Smooth muscle cell (in vitro differentiated cells): Measurements from ENCODE around the gene EEFSEC. TPM values are rescaled to one million over a fixed set of nuclear protein-coding genes. Genes with fewer than 3 reads are reported as not detected.

Source experiments
- DNase-seq: peaks from one replicate; lab custom pipeline; 2025; ENCODE audit not compliant: unreplicated experiment; lab: John Stamatoyannopoulos, UW
- H2AFZ ChIP-seq: fragments of 200-600 bp; sonication (generic); 2 replicates; pipeline ENCODE4 v1.6.0; 2016; ENCODE audit warnings: antibody characterized with exemption, low read depth, mild to moderate bottlenecking
- H3F3A ChIP-seq: fragments of 200-600 bp; sonication (generic); 2 replicates; pipeline ENCODE4 v1.6.0; 2017; ENCODE audit warnings: antibody characterized with exemption, low read depth
- H3K27ac ChIP-seq: fragments of 200-600 bp; sonication (generic); 2 replicates; pipeline ENCODE4 v1.5.1; 2016; ENCODE audit warnings: low read depth, mild to moderate bottlenecking
- H3K27me3 ChIP-seq: fragments of 200-600 bp; sonication (generic); 2 replicates; pipeline ENCODE4 v1.6.1; 2016; ENCODE audit warnings: low read depth, mild to moderate bottlenecking
- H3K36me3 ChIP-seq: fragments of 200-600 bp; sonication (generic); 2 replicates; pipeline ENCODE4 v1.5.1; 2016; ENCODE audit warnings: low read depth
- H3K4me1 ChIP-seq: fragments of 200-600 bp; sonication (generic); 2 replicates; pipeline ENCODE4 v1.5.1; 2016; ENCODE audit warnings: low read depth
- H3K4me2 ChIP-seq: fragments of 200-600 bp; sonication (generic); 2 replicates; pipeline ENCODE4 v1.6.0; 2016; ENCODE audit warnings: mild to moderate bottlenecking
- H3K4me3 ChIP-seq: fragments of 200-600 bp; sonication (generic); 2 replicates; pipeline ENCODE4 v1.5.1; 2016; ENCODE audit warnings: mild to moderate bottlenecking
- H3K79me2 ChIP-seq: fragments of 200-600 bp; sonication (generic); 2 replicates; pipeline ENCODE4 v1.6.0; 2016; ENCODE audit warnings: low read depth, mild to moderate bottlenecking
- H3K9ac ChIP-seq: fragments of 200-600 bp; sonication (generic); 2 replicates; pipeline ENCODE4 v1.6.0; 2016; ENCODE audit warnings: low read depth
- H3K9me3 ChIP-seq: fragments of 200-600 bp; sonication (generic); replicated peaks from 2 replicates; pipeline ENCODE4 v1.5.1; 2016; ENCODE audit warnings: low read depth
- H4K20me1 ChIP-seq: fragments of 200-600 bp; sonication (generic); 2 replicates; pipeline ENCODE4 v1.6.0; 2016; ENCODE audit warnings: low read depth
- WGBS: methylation state at CpG from one replicate; pipeline ENCODE4 v1.1.7; 2016; ENCODE audit warnings: low lambda C conversion rate; 5-methylcytosine and 5-hydroxymethylcytosine counted together
- polyA plus RNA-seq: library from polyadenylated mRNA; unstranded; fragments of >200 nt; fragmentation: Nextera tagmentation; extraction: Ambion mirVana; gene quantifications from 2 replicates; pipeline ENCODE4 v1.2.1, GENCODE V29; 2016
- total RNA-seq: library from RNA; depleted of rRNA; stranded (reverse); fragments of >200 nt; gene quantifications from 2 replicates; pipeline ENCODE4 v1.2.3, GENCODE V29; 2014
- TF ChIP-seq, protein P1 (sequence below): fragments of 200-600 bp; sonication (generic); IDR thresholded peaks from 2 replicates; pipeline ENCODE4 v1.5.1; 2017; ENCODE audit warnings: borderline replicate concordance, mild to moderate bottlenecking, antibody characterized with exemption; ENCODE audit not compliant: insufficient read depth, poor library complexity, severe bottlenecking

EEFSEC gene
- total and polyA plus RNA-seq, 2 experiments from 2014 or later, result 12.4 to 17.1 TPM

DNA sequence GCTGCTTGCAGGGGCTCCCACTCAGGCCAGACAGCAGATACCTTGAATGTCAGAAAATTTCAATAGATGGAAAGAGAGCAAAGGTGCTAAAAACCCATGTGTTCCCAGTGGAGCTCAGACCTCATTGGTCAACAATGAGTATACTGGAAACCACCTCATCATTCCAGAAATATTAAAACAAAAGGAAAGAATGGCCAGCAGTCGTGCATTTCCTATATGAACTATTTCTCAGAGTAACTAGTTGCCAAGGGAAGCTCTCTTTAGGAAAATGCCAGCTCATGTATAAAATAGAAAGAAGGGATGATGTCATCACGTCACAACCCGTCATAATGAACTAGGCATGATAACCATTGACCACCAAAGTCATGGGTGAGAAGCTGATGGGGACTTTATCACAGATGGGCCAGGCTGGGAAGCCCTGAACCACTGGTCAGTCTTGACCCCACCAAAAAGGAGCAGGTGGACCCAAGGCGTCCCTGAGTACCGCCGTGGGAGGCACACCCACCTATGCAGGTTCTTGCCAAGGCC, 295.9 kb downstream of the EEFSEC start:
- WGBS, result 84% methylated on average over 6 of the region's 6 CpGs
- H3K4me2 ChIP-seq, result no peak overlapping the region
- H3K27me3 ChIP-seq, result no peaks in the 10 kb centered on the region
- no peaks in the 10 kb centered on the region for H3K79me2 ChIP-seq
- H4K20me1 ChIP-seq, result no peaks in the 10 kb centered on the region
- H3F3A ChIP-seq, result no peaks in the 10 kb centered on the region
- H3K9me3 ChIP-seq, result no peaks in the 10 kb centered on the region
- DNase-seq, result no peak
- H2AFZ ChIP-seq, result no peak overlapping the region
- H3K4me3 ChIP-seq, result no peak overlapping the region
- no peak overlapping the region for H3K9ac ChIP-seq
- no peaks in the 10 kb centered on the region for H3K4me1 ChIP-seq
- TF ChIP-seq, protein P1, sequence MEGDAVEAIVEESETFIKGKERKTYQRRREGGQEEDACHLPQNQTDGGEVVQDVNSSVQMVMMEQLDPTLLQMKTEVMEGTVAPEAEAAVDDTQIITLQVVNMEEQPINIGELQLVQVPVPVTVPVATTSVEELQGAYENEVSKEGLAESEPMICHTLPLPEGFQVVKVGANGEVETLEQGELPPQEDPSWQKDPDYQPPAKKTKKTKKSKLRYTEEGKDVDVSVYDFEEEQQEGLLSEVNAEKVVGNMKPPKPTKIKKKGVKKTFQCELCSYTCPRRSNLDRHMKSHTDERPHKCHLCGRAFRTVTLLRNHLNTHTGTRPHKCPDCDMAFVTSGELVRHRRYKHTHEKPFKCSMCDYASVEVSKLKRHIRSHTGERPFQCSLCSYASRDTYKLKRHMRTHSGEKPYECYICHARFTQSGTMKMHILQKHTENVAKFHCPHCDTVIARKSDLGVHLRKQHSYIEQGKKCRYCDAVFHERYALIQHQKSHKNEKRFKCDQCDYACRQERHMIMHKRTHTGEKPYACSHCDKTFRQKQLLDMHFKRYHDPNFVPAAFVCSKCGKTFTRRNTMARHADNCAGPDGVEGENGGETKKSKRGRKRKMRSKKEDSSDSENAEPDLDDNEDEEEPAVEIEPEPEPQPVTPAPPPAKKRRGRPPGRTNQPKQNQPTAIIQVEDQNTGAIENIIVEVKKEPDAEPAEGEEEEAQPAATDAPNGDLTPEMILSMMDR, result no peak
- no peak overlapping the region for H3K27ac ChIP-seq
- H3K36me3 ChIP-seq, result no peaks in the 10 kb centered on the region

DNA sequence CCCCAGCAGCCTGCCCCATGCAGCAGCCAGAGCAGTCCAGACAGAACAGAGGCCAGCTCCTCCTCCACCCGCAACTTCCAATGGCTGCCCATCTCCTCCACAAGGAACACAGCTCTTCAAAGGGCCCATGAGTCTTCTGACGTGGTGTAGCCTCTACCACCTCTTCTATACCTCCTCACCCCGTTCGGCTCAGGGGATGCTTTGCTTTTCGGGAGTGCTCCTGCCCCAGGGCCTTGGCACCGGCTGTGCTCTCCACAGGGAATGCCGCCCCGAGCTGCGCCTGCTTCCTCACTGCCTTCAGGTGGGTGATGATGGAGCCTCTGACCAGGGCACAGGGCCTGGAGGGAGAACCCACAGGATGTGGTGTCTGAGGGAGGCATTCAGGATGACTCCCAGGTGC, 298.8 kb downstream of the EEFSEC start:
- WGBS, result 96% methylated on average over 9 of the region's 9 CpGs
- Histone ChIP-seq H3K27ac (no peak overlapping the region), H3K4me3 (no peak overlapping the region), H3K9ac (no peak overlapping the region), H3K79me2 (no peaks in the 10 kb centered on the region), H3K4me1 (peaks cover 3% of the 10 kb centered on the region), H3K36me3 (no peaks in the 10 kb centered on the region), H2AFZ (no peak overlapping the region), H3K27me3 (no peaks in the 10 kb centered on the region), H4K20me1 (no peaks in the 10 kb centered on the region), H3K4me2 (no peak overlapping the region), H3K9me3 (no peaks in the 10 kb centered on the region), H3F3A (no peaks in the 10 kb centered on the region)
- DNase-seq, result no peak
- TF ChIP-seq, protein P1, result no peak

DNA sequence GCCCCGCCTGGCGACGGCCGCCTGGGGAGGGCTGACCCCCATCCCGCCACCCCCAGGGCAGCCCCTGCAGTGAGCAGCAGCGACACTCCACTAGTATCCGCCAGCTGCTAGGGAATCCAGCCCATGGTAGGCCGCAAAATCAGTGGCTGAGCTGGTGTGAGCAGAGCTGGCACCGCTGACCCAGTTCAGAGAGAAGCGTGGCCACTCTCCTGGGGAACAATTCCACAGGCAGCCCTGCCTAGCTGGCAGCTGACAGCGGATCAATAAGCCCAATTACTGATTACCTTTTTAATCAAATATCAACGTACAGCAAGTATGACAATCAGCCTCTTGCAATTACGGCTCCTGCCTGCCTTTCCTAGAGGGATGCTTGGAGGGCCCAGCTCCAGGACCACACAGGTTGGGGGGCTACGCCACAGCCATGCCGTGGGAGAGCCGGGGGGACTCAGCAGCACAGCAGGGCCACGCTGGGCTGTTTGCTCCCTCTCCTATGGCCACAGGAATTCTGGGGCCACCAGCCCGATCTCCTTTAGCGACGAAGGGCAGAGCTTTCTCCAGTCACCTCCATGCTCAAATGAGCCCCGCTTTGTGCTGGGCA, 299.5 kb downstream of the EEFSEC start:
- WGBS, result 85% methylated on average over 21 of the region's 21 CpGs
- Histone ChIP-seq H3K4me3 (no peak overlapping the region), H4K20me1 (no peaks in the 10 kb centered on the region), H3K4me1 (peaks cover 4% of the 10 kb centered on the region), H3K27ac (no peak overlapping the region), H3K79me2 (no peaks in the 10 kb centered on the region), H3K9me3 (no peaks in the 10 kb centered on the region), H3K4me2 (no peak overlapping the region), H3K36me3 (no peaks in the 10 kb centered on the region), H3F3A (no peaks in the 10 kb centered on the region), H3K27me3 (no peaks in the 10 kb centered on the region), H3K9ac (no peak overlapping the region), H2AFZ (no peak overlapping the region)
- TF ChIP-seq, protein P1, result no peak
- DNase-seq, result no peak
